ENCODE results near the gene WNT11.
"Not testable (repeated sequence)": the region's sequence is repeated elsewhere in the genome, so short reads cannot be mapped to it uniquely, and the experiment has no call there.

The WNT11 gene

GRCh38 chr11:76203131-76203925, 3.0 kb downstream of the WNT11 start:
- TF ChIP-seq, protein P1, sequence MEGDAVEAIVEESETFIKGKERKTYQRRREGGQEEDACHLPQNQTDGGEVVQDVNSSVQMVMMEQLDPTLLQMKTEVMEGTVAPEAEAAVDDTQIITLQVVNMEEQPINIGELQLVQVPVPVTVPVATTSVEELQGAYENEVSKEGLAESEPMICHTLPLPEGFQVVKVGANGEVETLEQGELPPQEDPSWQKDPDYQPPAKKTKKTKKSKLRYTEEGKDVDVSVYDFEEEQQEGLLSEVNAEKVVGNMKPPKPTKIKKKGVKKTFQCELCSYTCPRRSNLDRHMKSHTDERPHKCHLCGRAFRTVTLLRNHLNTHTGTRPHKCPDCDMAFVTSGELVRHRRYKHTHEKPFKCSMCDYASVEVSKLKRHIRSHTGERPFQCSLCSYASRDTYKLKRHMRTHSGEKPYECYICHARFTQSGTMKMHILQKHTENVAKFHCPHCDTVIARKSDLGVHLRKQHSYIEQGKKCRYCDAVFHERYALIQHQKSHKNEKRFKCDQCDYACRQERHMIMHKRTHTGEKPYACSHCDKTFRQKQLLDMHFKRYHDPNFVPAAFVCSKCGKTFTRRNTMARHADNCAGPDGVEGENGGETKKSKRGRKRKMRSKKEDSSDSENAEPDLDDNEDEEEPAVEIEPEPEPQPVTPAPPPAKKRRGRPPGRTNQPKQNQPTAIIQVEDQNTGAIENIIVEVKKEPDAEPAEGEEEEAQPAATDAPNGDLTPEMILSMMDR (IDR thresholded peaks at IDR 0.05; ENCODE audit: low read depth, low read length): no peak
- DNase-seq: no peak
- Histone ChIP-seq H3K4me3 (ENCODE audit: low read depth, low read length) (no peak overlapping the region), H3K4me1 (peaks cover 5% of the 10 kb centered on the region), H3K36me3 (no peaks in the 10 kb centered on the region), H3K27me3 (peaks cover 25% of the 10 kb centered on the region), H3K9me3 (no peaks in the 10 kb centered on the region)

GRCh38 chr11:76201672-76202412, 4.5 kb downstream of the WNT11 start:
- H3K4me1 ChIP-seq: no peaks in the 10 kb centered on the region
- H3K9me3 ChIP-seq: no peaks in the 10 kb centered on the region
- TF ChIP-seq, protein P1 (IDR thresholded peaks at IDR 0.05; ENCODE audit: low read depth, low read length): no peak
- H3K27me3 ChIP-seq: peaks cover 12% of the 10 kb centered on the region
- no peaks in the 10 kb centered on the region for H3K36me3 ChIP-seq
- no peak for DNase-seq
- no peak overlapping the region for H3K4me3 ChIP-seq (ENCODE audit: low read depth, low read length)

DNA sequence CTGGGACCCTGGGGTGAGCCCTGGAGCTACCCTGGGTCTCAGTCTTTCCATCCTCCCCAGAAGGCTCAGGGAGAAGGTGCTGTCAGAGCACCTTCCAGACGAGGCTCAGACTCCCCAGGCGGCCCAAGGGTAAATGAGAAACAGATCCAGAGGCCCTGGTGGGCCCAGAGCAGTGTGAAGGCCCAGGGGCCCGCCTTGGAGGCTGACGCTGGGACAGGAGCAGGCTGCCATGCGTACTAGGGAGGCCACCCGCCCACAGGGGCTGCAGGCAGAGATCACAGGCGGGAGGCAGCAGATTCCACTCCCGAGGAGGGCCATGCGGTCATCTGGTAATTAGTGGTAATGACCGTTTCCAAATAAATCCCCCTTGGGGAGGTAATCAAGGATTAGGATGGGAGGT, 5.2 kb downstream of the WNT11 start:
- Histone ChIP-seq H3K27me3 (peaks cover 5% of the 10 kb centered on the region), H3K4me1 (no peaks in the 10 kb centered on the region), H3K36me3 (no peaks in the 10 kb centered on the region), H3K9me3 (no peaks in the 10 kb centered on the region), H3K4me3 (ENCODE audit: low read depth, low read length) (no peak overlapping the region)
- DNase-seq: no peak
- TF ChIP-seq, protein P1 (IDR thresholded peaks at IDR 0.05; ENCODE audit: low read depth, low read length): no peak

GRCh38 chr11:76200006-76200940, 6.0 kb downstream of the WNT11 start:
- no peak for DNase-seq
- Histone ChIP-seq H3K36me3 (no peaks in the 10 kb centered on the region), H3K4me3 (ENCODE audit: low read depth, low read length) (no peak overlapping the region), H3K4me1 (no peaks in the 10 kb centered on the region), H3K9me3 (no peaks in the 10 kb centered on the region), H3K27me3 (no peaks in the 10 kb centered on the region)
- TF ChIP-seq, protein P1 (IDR thresholded peaks at IDR 0.05; ENCODE audit: low read depth, low read length): no peak

DNA sequence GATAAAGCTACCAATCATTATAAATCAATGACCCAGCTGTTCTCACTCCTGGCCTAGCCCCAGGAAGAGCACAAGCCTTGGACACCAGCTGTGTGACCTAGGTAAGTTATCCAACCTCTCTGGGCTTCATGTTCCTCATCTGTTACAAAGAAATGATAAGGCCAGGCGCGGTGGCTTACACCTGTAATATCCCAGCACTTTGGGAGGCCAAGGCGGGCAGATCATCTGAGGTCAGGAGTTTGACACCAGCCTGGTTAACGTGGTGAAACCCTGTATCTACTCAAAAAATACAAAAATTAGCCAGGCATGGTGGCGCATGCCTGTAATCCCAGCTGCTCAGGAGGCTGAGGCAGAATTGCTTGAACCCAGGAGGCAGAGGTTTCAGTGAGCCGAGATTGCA, 7.6 kb downstream of the WNT11 start:
- not testable (repeated sequence) for H3K36me3 ChIP-seq; H3K4me3 ChIP-seq (ENCODE audit: low read depth, low read length)

DNA sequence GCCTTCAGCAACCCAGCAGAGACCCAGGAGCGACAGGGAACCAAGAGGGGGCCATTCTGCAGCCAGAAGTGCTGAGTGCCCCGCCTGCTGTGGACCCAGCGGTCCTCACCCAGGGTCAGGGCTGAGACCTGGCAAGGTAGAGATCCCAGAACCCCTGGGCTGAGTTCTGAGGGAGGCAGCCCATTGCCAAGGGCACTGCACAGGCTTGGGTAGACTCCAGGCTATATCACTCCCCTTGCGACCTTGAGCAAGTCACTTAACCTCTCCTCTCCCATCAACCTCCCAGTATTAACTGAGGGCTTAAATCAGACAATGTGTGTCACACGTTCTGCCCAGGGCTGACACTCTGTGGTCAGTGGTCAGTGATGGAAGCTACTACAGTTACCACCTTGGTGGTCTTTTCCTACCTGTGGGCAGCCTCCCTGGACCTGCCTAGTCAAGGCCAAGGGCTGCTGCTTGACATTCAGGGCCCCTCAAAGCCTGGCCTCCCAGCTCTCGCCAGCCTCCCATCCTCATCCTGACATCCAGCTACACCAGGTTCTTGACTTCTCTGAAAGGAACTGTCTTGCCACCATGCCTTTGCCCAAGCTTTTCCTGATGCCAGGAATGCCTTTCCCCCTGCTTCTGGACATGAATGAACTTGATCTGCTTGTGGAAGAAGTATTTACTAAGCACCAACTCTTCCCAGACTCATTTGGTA, 8.2 kb downstream of the WNT11 start:
- no peak for DNase-seq
- Histone ChIP-seq H3K36me3 (no peaks in the 10 kb centered on the region), H3K4me3 (ENCODE audit: low read depth, low read length) (no peak overlapping the region), H3K9me3 (no peaks in the 10 kb centered on the region), H3K27me3 (no peaks in the 10 kb centered on the region), H3K4me1 (no peaks in the 10 kb centered on the region)
- TF ChIP-seq, protein P1 (IDR thresholded peaks at IDR 0.05; ENCODE audit: low read depth, low read length): no peak

More for the DNA sequence above, 7.6 kb downstream of the WNT11 start:
- H3K9me3 ChIP-seq, H3K27me3 ChIP-seq, H3K4me1 ChIP-seq, DNase-seq: not testable (repeated sequence)

Measured in BE2C (cell line).